GM19463 (cell line): ENCODE measurements around the gene ALDH1A1.

Experiments used
- ATAC-seq: cut with Tn5 transposase; IDR thresholded peaks from one replicate; pipeline ENCODE4 v1.9.1; 2021; ENCODE audit warnings: mild to moderate bottlenecking, moderate library complexity; ENCODE audit not compliant: unreplicated experiment

The ALDH1A1 gene

DNA sequence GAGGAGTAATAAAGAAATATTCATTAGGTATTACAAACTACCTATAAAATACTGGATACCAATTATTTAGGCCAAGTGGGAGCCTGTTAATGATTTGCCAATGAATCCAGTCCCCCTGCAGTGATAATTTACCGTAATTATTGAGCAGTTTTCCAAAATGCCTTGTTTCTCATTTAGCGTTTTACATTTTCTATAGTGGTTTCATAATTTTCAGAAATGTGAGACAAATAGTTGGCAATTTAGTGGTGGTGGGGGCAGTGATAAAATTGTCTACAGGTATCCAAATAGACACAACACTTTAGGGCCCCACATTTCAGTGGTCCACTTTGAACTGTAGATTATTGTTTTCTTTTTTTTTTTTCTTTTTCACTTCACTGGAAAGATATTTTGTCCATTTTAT, 27.3 kb upstream of the ALDH1A1 start:
- no peak for ATAC-seq

- no peak for ATAC-seq
Observed at GRCh38 chr9:72979405-72980100, 26.7 kb upstream of the ALDH1A1 start.

GRCh38 chr9:72978744-72979143, 25.9 kb upstream of the ALDH1A1 start:
- no peak for ATAC-seq

GRCh38 chr9:72977670-72978069, 24.8 kb upstream of the ALDH1A1 start:
- ATAC-seq, result no peak

DNA sequence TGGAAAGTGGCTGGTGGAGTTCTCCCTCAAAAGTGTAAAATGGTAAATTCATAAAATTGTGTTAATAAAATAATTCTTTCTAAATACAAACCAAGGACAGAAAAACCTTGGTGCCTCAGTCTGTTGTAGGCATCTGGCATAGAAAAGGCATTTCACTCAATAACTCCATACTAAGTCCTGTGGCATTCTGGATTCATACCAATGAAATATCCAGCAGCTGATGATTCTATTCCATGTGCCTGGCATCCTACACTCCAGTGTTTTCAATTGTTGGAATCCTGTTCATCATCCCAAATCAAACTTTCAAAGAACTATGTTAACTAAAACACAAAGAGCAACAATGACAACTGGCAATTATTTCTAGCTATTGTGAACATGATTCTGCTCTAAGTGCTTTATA, 21.6 kb upstream of the ALDH1A1 start:
- no peak for ATAC-seq

DNA sequence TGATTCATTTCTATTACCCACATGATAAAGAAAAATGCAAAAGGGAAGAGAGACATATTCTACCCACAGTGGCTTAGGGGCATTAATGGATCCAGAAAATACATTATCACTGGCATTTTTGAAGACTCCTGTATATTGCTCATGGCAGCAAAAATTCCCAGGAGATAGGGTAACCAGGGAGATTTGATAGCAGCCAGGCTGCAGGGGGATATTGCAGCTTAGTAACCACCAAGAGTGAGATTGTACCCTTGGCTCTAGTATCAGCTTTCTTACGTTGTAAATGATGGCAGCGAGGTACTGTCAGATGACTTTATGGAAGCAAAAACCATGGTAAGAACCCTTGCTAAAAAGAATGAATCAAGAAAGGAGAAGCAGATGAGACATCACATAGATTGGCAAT, 19.8 kb upstream of the ALDH1A1 start:
- ATAC-seq, result no peak

DNA sequence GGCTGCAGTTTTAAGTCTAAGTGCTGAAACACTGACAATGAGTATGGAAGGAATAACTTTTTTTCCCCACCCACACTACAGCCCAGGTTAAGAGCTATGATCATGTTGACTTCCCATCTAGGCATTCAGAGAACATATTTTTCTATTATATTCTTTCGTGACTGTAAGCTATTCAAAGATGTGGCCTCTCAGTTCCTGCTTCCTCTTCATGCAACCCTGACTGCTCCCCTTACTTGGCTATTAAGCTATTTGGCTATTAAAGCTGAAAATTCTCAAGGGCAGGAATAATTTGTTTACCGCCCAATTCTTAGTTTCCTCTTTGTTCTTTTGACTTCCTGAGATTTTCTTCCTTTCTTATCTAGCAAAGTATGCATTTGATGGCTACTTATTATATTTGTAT, 18.6 kb upstream of the ALDH1A1 start:
- ATAC-seq, result no peak

GRCh38 chr9:72960446-72960845, 7.6 kb upstream of the ALDH1A1 start:
- ATAC-seq, result no peak

- no peak for ATAC-seq
Observed at GRCh38 chr9:72958485-72959281, 5.8 kb upstream of the ALDH1A1 start.

GRCh38 chr9:72955571-72955970, 2.7 kb upstream of the ALDH1A1 start:
- ATAC-seq, result no peak

- ATAC-seq, result no peak
Observed at GRCh38 chr9:72955126-72955455, 2.2 kb upstream of the ALDH1A1 start.

GRCh38 chr9:72954431-72955125, 1.7 kb upstream of the ALDH1A1 start:
- ATAC-seq, result no peak

DNA sequence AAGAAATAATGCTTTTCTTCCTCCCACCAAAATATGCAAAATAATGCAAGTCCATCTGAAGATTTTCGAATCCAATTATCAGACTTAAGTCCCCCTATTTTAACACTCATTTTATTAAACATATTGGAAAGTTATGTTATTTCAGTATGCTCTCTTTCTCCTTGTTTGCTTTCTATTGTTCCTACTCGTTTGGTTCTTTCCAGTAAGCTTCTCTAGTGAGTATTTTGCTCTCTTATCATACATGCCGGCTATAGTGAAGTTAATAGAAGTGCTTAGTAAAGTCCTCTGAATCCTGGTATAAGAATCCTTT, 517 bp downstream of the ALDH1A1 start:
- no peak for ATAC-seq

DNA sequence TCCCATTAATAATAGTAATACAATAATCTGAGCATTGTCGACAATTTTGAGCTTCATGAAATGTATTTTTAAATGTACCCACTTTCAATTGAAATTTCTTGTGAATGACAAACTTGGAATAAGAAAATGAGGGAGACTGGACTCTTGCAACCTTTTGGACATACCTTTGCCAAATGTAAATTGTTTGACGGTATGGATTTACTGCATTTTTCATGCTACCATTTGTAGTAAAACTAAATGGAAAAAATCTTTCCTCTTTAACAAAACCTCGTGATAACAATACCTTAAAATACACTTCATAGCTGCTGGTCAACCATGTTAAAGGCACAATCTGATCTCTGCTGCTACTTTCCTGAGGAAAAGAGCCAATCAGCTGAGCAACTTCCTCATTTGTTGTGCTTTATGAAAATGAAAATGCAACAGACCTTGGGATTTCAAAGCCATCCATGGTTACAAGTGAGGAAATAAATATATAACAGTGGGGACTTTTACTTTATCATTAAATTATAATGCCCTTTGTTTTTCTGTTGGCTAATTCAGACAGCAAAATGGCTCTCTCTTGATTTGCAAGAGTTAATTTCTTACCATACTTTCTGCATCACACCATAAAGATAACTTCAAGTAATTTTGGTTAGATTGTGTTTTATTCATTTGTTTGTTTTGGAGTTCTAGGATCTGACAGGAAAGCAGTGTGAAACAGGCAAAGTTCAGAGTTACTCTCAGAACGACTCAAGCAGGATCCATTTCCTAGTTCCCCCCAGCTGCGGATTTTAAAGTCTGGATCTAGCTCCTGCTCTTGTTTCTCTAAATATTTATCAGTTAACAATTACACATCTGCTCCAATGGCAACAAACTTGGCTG, 1.1 kb downstream of the ALDH1A1 start:
- ATAC-seq, result no peak

DNA sequence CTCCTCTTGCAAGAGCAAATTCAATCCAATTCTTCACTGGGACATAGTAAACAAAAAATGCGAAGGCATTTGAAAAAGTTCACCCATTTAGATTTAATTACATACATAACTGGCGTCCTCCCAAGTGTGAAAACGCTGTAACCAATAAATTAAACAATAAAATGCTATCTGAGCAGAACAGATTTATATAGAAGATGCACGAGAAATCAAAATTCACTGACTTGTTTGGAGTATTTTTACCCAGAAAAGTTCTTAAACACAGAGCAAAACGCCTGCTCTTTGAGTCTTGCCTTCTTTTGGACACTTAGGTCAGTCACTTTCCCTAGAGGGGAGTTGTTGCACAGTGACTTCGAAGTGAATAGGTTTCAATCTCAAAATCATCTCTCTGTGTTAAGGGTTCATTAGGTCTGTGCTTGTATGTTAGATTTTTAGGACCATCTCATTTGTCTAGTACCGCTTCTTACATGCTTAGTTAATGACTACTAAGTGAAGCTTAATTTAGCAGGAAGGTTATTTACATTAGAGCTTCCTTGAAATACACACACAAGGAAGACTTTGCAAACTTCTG, 1.9 kb downstream of the ALDH1A1 start:
- no peak for ATAC-seq

DNA sequence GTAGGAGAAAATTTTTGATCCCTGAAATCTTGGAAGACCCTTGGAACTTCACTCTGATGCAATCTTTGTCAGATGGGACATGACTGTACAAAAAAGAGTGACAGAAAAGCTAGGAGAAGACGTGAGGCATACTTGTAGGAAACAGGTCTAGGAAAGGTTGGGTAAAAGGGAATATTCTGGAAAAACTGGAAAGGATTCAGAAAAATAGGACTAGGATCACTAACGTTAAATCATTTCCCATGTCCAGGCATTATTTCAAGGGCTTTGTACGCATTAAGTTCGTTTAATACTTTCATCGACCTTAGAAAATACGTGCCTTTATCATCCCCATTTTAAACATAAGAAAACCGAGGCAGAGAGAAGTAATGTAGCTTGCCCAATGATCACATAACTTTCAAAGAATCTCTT, 2.9 kb downstream of the ALDH1A1 start:
- ATAC-seq, result no peak

GRCh38 chr9:72949244-72949582, 3.6 kb downstream of the ALDH1A1 start:
- ATAC-seq, result no peak

GRCh38 chr9:72948575-72949243, 4.1 kb downstream of the ALDH1A1 start:
- ATAC-seq, result no peak

- no peak for ATAC-seq
Observed at GRCh38 chr9:72947984-72948465, 4.8 kb downstream of the ALDH1A1 start.

DNA sequence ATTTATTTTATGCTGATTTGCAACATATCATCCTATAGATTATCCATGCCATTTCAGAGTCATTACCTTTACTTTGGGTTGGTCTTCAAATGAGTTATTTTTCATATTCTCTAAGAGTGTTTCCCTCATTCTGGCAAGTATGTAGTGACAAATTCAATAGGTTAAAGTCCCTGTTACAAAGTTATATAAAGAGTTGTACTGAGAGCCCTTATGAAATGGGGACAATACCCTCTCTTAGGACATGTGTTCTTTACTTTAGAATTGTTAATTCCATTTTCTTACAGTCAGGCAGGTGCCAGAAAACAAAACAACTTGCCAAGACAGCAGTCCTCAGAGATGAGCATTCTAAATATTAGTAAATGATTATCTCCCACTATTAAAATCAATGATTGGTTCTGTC, 6.0 kb downstream of the ALDH1A1 start:
- no peak for ATAC-seq
